GM21515 (cell line): ENCODE results near the gene GNG7.
"Not testable (repeated sequence)": the region's sequence is repeated elsewhere in the genome, so short reads cannot be mapped to it uniquely, and the experiment has no call there.

Source experiments
- ATAC-seq: cut with Tn5 transposase; IDR thresholded peaks from one replicate; pipeline ENCODE4 v1.9.1; 2021; ENCODE audit not compliant: unreplicated experiment

The GNG7 gene

DNA sequence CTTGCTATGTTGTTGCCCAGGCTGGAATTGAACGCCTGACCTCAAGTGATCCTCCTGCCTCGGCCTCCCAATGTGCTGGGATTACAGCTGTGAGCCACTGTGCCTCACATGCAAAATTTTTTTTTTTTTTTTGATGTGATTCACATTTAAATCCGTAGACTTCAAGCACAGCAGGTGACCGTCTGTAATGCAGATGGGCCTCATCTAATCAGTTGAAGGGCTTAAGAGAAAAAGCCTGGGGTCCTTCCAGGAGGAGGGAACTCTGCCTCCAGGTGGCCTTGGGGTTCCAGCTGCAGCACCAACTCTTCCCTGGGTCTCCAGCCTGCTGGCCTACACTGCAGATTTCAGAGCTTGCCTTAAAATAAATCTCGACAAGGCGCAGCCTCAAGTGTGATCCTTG is 183.0 kb downstream of the GNG7 start:
- no peak for ATAC-seq

DNA sequence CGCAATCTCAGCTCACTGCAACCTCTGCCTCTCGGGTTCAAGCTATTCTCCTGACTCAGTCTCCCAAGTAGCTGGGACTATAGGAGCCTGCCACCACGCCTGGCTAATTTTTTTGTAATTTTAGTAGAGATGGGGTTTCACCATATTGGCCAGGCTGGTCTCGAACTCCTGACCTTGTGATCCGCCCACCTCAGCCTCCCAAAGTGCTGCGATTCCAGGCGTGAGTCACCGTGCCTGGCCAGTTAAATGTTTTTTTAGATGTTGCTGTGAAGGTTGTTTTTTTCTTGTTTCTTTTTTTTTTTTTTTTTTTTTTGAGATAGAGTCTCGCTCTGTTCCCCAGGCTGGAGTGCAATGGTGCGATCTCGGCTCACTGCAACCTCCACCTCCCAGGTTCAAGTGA is 183.6 kb downstream of the GNG7 start:
- ATAC-seq: not testable (repeated sequence)

- no peak for ATAC-seq
Measured at GRCh38 chr19:2517881-2518601, 184.5 kb downstream of the GNG7 start.

DNA sequence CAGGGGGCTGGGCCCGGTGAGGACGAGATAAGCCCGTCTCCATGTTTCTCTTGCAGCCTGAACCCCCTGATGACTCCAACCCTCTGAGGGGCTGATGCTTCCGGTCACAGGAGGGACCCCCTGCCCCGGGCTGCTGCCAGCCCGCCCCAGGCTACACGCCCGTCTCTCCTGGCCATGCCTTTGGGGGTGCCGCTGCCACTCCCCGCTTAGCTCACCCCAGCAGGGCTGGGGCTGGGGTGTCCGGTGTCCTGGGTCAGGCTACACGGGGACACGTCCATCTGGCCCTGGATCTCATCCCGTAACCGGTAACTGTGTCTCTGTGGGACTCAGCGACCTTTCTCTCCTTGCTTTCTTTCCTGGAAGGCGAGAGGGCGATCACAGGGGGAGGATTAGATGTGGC is 185.8 kb downstream of the GNG7 start:
- no peak for ATAC-seq

DNA sequence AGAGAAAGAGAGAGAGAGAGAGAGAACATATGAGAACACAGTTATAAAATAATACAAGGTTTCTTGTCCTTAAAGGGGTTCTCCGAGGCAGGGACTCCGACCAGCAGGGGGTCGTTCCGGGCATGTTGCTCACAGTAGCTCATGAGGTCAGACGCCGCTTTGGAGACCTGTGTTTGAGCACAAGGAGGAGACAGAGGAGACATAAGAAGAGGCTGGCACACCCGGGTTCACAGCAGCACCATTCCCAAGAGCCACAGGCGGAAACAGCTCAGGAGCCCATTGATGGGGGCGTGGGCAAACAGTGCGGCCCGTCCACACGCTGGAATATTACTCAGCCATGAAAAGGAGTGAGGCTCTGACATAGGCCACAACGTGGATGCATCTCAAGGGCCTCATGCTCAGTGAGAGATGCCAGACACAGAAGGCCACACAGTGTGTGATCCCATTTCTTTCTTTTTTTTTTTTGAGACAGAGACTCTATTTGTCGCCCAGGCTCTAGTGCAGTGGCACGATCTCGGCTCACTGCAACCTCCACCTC is 187.4 kb downstream of the GNG7 start:
- ATAC-seq: no peak

DNA sequence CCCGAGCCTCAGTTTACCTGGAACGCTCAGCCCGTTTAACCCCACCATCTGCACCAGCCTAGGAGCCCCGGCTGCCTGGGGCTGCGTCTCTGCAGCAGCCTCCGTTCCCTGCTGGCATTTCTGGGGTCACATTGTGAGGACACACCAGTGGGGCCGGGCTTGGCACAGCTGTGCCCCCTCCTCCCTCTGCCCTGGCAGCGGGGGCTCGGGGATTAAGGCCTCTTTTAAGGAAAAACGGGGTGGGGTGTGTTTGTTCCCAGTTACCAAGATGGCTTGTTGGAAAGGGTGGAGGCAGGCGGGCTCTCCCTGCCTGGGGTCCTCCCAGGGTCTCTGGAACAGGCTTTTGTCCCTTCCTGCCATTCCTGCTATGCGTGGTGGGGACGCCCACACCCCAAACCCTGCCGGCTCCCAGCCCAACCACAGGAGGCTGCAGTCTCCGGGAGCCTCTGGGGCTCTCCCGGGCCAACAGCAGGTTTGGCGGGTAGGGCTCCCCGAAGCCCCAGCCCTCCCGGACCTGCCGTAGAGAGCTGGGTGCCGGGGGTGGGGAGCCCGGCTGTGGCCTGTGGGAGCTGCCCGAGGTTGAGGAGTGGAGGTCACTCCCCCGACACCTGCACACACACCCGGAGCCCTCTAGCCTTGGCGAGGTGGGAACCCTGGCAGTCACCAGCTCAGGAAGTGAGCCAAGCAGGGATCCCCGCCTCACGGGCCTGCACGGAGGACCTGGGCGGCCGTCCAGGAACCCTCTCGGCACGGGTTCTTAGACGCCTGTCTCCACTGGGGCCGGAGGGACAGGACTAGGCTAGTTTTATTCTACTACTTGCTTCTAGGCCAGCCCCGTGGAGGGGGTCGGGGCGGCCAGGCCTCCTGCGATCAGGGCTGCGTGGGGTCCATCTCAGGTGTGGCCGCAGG is 189.7 kb downstream of the GNG7 start:
- ATAC-seq: no peak

DNA sequence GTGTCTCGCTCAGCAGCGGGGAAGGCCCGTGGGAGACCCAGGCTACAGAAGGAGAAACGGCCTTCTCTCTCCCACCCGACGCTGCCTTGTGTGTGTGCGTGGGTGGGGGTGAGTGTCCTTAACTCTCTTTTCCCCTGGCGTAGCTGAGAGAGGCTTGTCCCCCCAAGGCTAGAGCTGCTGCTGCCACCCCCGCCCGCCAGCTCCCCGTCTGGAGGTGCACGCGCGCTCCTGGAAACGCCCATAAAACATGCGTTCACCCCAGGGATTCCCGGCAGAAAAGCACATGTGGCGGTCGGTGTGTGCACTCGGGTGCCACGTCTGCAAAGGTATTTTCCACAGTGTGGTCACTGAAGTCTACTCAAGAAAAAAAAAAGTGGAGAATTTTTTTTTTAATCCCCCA is 190.5 kb downstream of the GNG7 start:
- no peak for ATAC-seq

- ATAC-seq: no peak
Measured at GRCh38 chr19:2511570-2511969, 190.9 kb downstream of the GNG7 start.

DNA sequence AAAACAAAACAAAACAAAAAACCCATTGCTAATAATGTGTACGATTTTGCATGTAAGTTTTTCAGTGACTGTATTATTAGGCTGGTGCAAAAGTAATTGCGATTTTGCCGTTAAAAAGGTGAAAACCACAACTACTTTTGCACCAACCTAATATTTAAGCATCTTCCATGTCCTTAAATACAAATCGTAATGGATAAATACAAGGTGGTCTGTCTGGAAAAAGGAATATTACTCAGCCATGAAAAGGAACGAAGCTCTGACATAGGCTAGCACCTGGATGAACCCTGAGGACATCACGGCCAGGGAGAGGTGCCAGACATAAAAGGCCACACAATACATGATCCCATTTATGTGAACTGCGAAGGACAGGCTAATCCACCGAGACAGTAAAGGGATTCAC is 193.4 kb downstream of the GNG7 start:
- ATAC-seq: no peak

- no peak for ATAC-seq
Measured at GRCh38 chr19:2507109-2507508, 195.4 kb downstream of the GNG7 start.

- not testable (repeated sequence) for ATAC-seq
Measured at GRCh38 chr19:2506656-2507055, 195.8 kb downstream of the GNG7 start.

DNA sequence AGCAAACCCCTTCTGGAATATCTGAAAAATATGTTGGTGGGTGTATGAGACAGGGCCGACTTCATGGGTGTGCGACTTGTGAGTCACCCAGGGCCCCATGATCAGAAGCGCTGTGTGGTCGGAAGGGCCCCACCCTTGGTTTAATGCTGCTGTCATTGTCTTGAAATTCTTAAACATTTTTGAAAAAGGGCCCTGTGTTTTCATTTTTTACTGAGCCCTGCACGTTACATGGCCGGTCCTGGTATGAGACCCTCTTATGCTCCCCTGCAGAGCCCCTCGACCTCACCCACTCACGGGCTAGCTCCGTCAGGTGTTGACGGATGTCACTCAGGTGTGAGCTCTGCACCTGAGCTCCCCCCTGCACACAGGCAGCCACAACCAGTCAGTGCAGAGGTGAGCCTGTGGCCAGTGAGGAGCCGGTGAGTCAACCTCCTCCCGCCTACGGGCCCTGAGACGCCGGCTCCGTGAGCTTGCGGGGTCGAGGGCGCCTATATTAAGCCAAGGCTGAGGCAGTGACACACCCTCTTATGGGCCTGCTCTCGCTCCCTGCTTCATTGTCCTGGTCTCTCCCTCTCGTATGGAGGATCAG is 198.9 kb downstream of the GNG7 start:
- ATAC-seq: no peak

DNA sequence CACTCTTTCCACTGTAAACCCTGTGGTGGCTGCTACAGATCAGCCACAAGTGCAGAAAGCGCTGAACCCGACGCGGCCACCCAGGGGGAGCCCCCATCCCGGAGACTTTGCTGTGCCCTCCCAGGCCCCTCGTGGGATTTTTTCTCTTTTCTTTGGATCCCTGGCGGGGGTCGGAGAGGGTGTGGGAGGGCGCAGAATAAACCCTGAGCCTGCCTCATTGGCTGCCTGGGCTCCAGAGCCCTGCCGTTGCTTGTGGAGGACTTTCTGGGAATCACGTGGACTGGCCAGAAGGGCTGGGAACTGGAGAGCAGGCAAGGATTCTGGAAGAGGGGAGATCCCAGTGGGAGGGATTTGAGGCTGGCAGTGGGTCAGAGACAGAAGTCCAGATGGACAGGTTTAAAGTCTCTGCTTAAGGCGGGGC is 201.6 kb downstream of the GNG7 start:
- no peak for ATAC-seq

GRCh38 chr19:2500156-2500555 is 202.3 kb downstream of the GNG7 start:
- ATAC-seq: no peak

DNA sequence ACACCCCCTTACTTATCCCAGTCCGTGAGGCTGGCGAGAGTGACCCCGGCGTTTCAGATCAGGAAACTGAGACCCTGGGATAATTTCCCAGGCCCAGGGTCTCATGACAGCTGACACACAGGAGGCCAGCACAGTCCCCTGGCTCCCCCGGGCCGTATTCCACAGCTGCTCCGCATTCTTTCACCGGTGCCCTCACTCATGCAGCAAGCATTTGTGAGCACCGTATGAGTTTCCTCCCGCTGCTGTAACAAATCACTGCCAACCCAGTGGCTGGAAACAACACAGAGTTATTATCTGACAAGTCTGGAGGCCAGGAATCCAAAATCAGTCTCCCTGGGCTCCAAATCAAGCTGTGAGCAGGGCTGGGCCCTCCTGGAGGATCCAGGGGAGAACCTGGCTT is 205.3 kb downstream of the GNG7 start:
- no peak for ATAC-seq

DNA sequence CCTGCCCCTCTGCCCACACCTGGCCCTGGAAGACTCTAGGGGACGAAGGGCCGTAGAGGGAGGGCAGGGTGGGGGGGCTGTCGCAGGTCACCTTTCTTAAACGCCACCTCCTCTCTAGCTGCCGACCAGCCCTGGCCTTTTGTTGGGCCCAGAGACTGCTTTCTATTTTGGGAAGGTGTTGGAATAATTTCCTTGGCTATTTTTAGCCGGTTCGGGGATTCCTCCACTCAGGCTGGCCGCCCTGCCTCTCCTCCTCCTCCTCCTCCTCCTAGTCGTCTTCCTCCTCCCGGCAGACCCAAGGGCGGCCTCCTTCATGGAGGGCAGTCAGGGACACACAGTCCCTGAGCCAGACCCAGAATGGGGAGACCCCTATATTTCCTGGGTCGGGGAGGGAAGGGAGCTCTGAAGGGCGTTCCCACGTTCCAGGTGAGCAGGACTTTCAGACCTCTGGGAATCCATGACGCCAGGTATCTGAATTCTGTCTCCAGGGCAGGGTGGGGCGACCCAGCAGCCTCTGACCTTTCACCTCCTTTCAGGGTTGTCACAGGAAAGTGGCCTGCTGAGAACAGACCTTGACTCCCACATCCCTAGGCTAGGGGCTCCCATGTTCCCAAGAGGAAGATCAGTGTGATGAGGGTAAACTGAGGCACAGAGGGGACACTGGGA is 206.7 kb downstream of the GNG7 start:
- no peak for ATAC-seq

- no peak for ATAC-seq
Measured at GRCh38 chr19:2495130-2495641, 207.3 kb downstream of the GNG7 start.

GRCh38 chr19:2494447-2495129 is 207.9 kb downstream of the GNG7 start:
- ATAC-seq: no peak

DNA sequence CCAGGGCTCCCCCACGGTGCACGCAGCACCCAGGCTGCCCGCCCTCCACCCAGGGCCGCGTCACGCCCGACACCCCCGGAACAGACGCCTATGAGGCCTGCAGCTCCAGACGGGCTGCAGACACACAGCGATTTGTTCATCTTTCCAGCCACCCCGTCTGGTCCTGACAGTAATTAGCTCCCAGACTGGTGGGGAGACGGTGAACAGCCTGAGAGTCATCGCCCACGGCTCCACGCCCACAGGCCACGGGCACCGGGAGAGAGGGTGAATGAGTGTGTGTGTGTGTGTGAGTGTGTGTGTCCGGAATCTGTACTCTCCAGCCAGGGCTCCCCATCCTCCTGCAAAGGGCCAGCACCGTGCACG is 208.4 kb downstream of the GNG7 start:
- ATAC-seq: no peak

GRCh38 chr19:2493448-2493847 is 209.0 kb downstream of the GNG7 start:
- not testable (repeated sequence) for ATAC-seq
